Measurements from ENCODE around the gene CYTL1. TPM values are rescaled to one million over a fixed set of nuclear protein-coding genes. Genes with fewer than 3 reads are reported as not detected.

Gene CYTL1
- total and polyA plus RNA-seq, 9 of the 15 experiments (the other 6 are each of a cell fraction or from before 2014, with no cell fraction given), result not detected

GRCh38 chr4:5039800-5040199, 20.5 kb upstream of the CYTL1 start:
- in situ Hi-C loops (cut with MboI) (no loop called here), intact Hi-C loops (cut with micrococcal nuclease) (no loop called here)
- ChIA-PET POLR2A (no interaction called here), CTCF (ENCODE audit: low intra/inter-chr PET ratio) (no interaction called here)
- WGBS (ENCODE audit: insufficient coverage, low coverage, missing lambda C conversion rate), result 81% methylated on average over 7 of the region's 7 CpGs
- no peaks in the 10 kb centered on the region for H3K9me3 ChIP-seq (replicated peaks; ENCODE audit: control insufficient read depth, insufficient read depth, low read depth, low read length)
- no peak overlapping the region for H3K4me2 ChIP-seq (ENCODE audit: insufficient read depth, low read length)
- no peak overlapping the region for H3K27ac ChIP-seq (ENCODE audit: extremely low read depth, low read depth, low read length)
- BruUV-seq (replicated peaks), result no TSS peak
- no peaks in the 10 kb centered on the region for H3K27me3 ChIP-seq (ENCODE audit: control insufficient read depth in 2 of 2, insufficient read depth in 2 of 2, low read length in 2 of 2)
- H3K4me1 ChIP-seq (replicated peaks in 1 of 2; ENCODE audit: control insufficient read depth in 2 of 2, insufficient read depth in 2 of 2, low read length in 2 of 2), result peaks cover 20 to 49% of the 10 kb centered on the region in 2 experiments
- no peaks in the 10 kb centered on the region for H4K20me1 ChIP-seq (replicated peaks; ENCODE audit: control insufficient read depth, insufficient read depth, low read length)
- ATAC-seq (no peak), DNase-seq (ENCODE audit: extremely low read depth in 1 of 4, low spot score in 3 of 4) (no peak), FAIRE-seq (no peak)
- peak overlapping the region; percentile 2; the same call in 1 of the 2 replicates for H2AFZ ChIP-seq (ENCODE audit: low read depth, low read length)
- H3K9me1 ChIP-seq (ENCODE audit: control insufficient read depth, insufficient read depth, low read length), result no peaks in the 10 kb centered on the region
- no peaks in the 10 kb centered on the region for H3K36me3 ChIP-seq (ENCODE audit: control insufficient read depth, insufficient read depth, low read length)
- no peak overlapping the region for H3K4me3 ChIP-seq
- TF ChIP-seq TGIF2 (CRISPR knock-in tag; IDR thresholded peaks at IDR 0.05), result no peak
- TF ChIP-seq HDAC3 (IDR thresholded peaks at IDR 0.05; ENCODE audit: borderline replicate concordance, partially characterized antibody), result no peak
- no peak for TF ChIP-seq SMARCA5 (IDR thresholded peaks at IDR 0.05)
- no peak for TF ChIP-seq ZNF165 (CRISPR knock-in tag; IDR thresholded peaks at IDR 0.05; ENCODE audit: borderline replicate concordance)
- TF ChIP-seq ZNF778 (CRISPR knock-in tag; IDR thresholded peaks at IDR 0.05), result no peak
- no peak for TF ChIP-seq ZNF224 (CRISPR knock-in tag; IDR thresholded peaks at IDR 0.05)
- no peak for TF ChIP-seq ZNF174 (CRISPR knock-in tag; IDR thresholded peaks at IDR 0.05)
- TF ChIP-seq ETS2 (tag; IDR thresholded peaks at IDR 0.05; ENCODE audit: borderline replicate concordance, poor library complexity, severe bottlenecking), result no peak
- no peak for TF ChIP-seq RFX5 (IDR thresholded peaks at IDR 0.05; ENCODE audit: low read depth, low read length)
- no peak for TF ChIP-seq RREB1 (CRISPR knock-in tag; IDR thresholded peaks at IDR 0.05)
- TF ChIP-seq ZNF184 (CRISPR knock-in tag; IDR thresholded peaks at IDR 0.05), result no peak
- no peak for TF ChIP-seq PRPF4 (IDR thresholded peaks at IDR 0.05; ENCODE audit: insufficient read depth, low read depth, low read length, poor library complexity, severe bottlenecking)
- no peak for TF ChIP-seq TCF15 (CRISPR knock-in tag; IDR thresholded peaks at IDR 0.05)
- no peak for TF ChIP-seq ARID2 (IDR thresholded peaks at IDR 0.05)
- TF ChIP-seq TBP (optimal IDR thresholded peaks at IDR 0.05; ENCODE audit: low read depth, low read length), result no peak
- no peak for TF ChIP-seq E2F3 (CRISPR knock-in tag; IDR thresholded peaks at IDR 0.05)
- TF ChIP-seq HDGF (IDR thresholded peaks at IDR 0.05), result no peak
- TF ChIP-seq WHSC1 (IDR thresholded peaks at IDR 0.05; ENCODE audit: low read length), result no peak
- no peak for TF ChIP-seq ZNF551 (CRISPR knock-in tag; IDR thresholded peaks at IDR 0.05)
- H3K9ac ChIP-seq (ENCODE audit: insufficient read depth in 1 of 2, low read depth in 2 of 2, low read length in 2 of 2), result no peak overlapping the region
- H3K79me2 ChIP-seq (ENCODE audit: control insufficient read depth, insufficient read depth, low read length), result no peaks in the 10 kb centered on the region
